K562 (cell line): ENCODE results near the gene LRRC25. TPM values are rescaled to one million over a fixed set of nuclear protein-coding genes. Genes with fewer than 3 reads are reported as not detected.

Experiments
- ARID1B ChIP-seq: fragments of 450-650 bp; IDR thresholded peaks from 2 replicates; pipeline ENCODE4 v1.6.1; 2016; ENCODE audit warnings: antibody characterized with exemption, mild to moderate bottlenecking, inconsistent platforms
- DPF2 ChIP-seq: fragments of 450-650 bp; IDR thresholded peaks from 2 replicates; pipeline ENCODE4 v1.6.1; 2016
- FOSL1 ChIP-seq: fragments of 200-800 bp; sonication (Bioruptor generic); conservative IDR thresholded peaks from 2 replicates; pipeline ENCODE4 v1.6.1; 2016; ENCODE audit warnings: missing genetic modification characterization, missing compliant biosample characterization
- HDGF ChIP-seq: fragments of 450-650 bp; IDR thresholded peaks from 2 replicates; pipeline ENCODE4 v1.6.1; 2016
- JUND ChIP-seq, 2 experiments: IDR thresholded peaks; 2 replicates in 1 of 2; 3 replicates in 1 of 2; pipeline ENCODE4 v1.6.1; 2011; ENCODE audit warnings: borderline replicate concordance in 2 of 2, low read depth in 2 of 2, low read length in 2 of 2, improper control_type of control experiment in 1 of 2, missing biosample characterization in 1 of 2, missing genetic modification characterization in 1 of 2, missing genetic modification reagents in 1 of 2
- NBN ChIP-seq: fragments of 450-650 bp; IDR thresholded peaks from 2 replicates; pipeline ENCODE4 v1.6.1; 2016; ENCODE audit warnings: low read depth, mild to moderate bottlenecking
- NCOA4 ChIP-seq: fragments of 450-650 bp; IDR thresholded peaks from 2 replicates; pipeline ENCODE4 v1.6.1; 2018; ENCODE audit warnings: mild to moderate bottlenecking; ENCODE audit not compliant: partially characterized antibody
- NCOR1 ChIP-seq: fragments of 450-650 bp; IDR thresholded peaks from 2 replicates; pipeline ENCODE4 v1.6.1; 2016; ENCODE audit warnings: mild to moderate bottlenecking, moderate library complexity
- POLR2G ChIP-seq: fragments of 200-400 bp; formaldehyde crosslinking; IDR thresholded peaks from 2 replicates; pipeline ENCODE4 v1.6.1; 2017; ENCODE audit warnings: low read depth, mild to moderate bottlenecking, antibody characterized with exemption, low read length, moderate library complexity
- PTTG1 ChIP-seq: fragments of 450-650 bp; IDR thresholded peaks from 2 replicates; pipeline ENCODE4 v1.6.1; 2016; ENCODE audit warnings: low read depth, mild to moderate bottlenecking, missing genetic modification characterization, missing compliant biosample characterization
- RUNX1 ChIP-seq: sonication (generic); IDR thresholded peaks from 2 replicates; pipeline ENCODE4 v1.6.1; 2016; ENCODE audit warnings: antibody characterized with exemption, low read depth
- SMARCE1 ChIP-seq: fragments of 450-650 bp; IDR thresholded peaks from 2 replicates; pipeline ENCODE4 v1.7.1; 2016; ENCODE audit warnings: mild to moderate bottlenecking
- SMC3 ChIP-seq: conservative IDR thresholded peaks from 2 replicates; pipeline ENCODE4 v1.6.1; 2011; ENCODE audit warnings: low read depth, low read length, improper control_type of control experiment; ENCODE audit not compliant: insufficient read depth
- TCF7L2 ChIP-seq: fragments of 150-350 bp; IDR thresholded peaks from 2 replicates; pipeline ENCODE4 v1.6.1; 2016; ENCODE audit warnings: low read depth, mild to moderate bottlenecking, low read length, moderate library complexity
- U2AF1 ChIP-seq: fragments of 200-400 bp; formaldehyde crosslinking; optimal IDR thresholded peaks from 2 replicates; pipeline ENCODE3; 2017; ENCODE audit warnings: mild to moderate bottlenecking, low read depth, low read length, moderate library complexity
- ZNF318 ChIP-seq, 2 experiments: fragments of 450-650 bp; IDR thresholded peaks; 2 replicates each; pipeline ENCODE4 v1.6.1; 2016; ENCODE audit warnings: mild to moderate bottlenecking in 2 of 2, borderline replicate concordance in 1 of 2, low read depth in 1 of 2, moderate library complexity in 1 of 2
- ZNF561 ChIP-seq: fragments of 450-650 bp; formaldehyde crosslinking; conservative IDR thresholded peaks from 2 replicates; pipeline ENCODE4 v1.4.0; 2020; ENCODE audit warnings: mild to moderate bottlenecking, moderate library complexity
- polyA plus RNA-seq, 8 experiments: library from polyadenylated mRNA; depleted of rRNA in 4 of 8; stranded (reverse) in 5 of 8; unstranded in 3 of 8; fragments of >200 nt; fragmentation: Nextera tagmentation in 2 of 8; fragmentation: Illumina TruSeq in 1 of 8; extraction: Ambion mirVana in 2 of 8; extraction: Trizol in 1 of 8; gene quantifications; 2 replicates each; pipeline versions ENCODE4 v1.2.1 to v1.2.3, GENCODE V29; 2011 to 2014; ENCODE audit warnings: inconsistent platforms in 1 of 8, missing spikeins in 1 of 8
- total RNA-seq, 7 experiments: library from RNA; depleted of rRNA in 6 of 7; stranded (reverse); fragments of >200 nt in 6 of 7; fragmentation: Illumina TruSeq in 2 of 7; extraction: Trizol in 2 of 7; gene quantifications; 2 replicates each; pipeline versions ENCODE4 v1.2.1 to v1.2.3, GENCODE V29; 2011 to 2021; ENCODE audit warnings: low replicate concordance in 1 of 7

LRRC25 gene
- total and polyA plus RNA-seq, 9 of the 15 experiments (the other 6 are each of a cell fraction or from before 2014, with no cell fraction given) = 0.07 to 0.36 (median 0.10) TPM; not detected in 3

- no peak for TF ChIP-seq PTTG1
- TF ChIP-seq DPF2 = peak; percentile 47; the same call in 1 of the 2 replicates
- TF ChIP-seq NCOR1 = peak; percentile 40; the same call in 1 of the 2 replicates
- peak; percentile 32 for TF ChIP-seq U2AF1
- peak; percentile 11; the same call in 1 of the 2 replicates for TF ChIP-seq RUNX1
- TF ChIP-seq ZNF561 = no peak
- no peak for TF ChIP-seq HDGF
- TF ChIP-seq NCOA4 = no peak
- no peak for TF ChIP-seq JUND (IDR thresholded peaks at IDR 0.05; ENCODE audit: borderline replicate concordance, low read depth, low read length)
- no peak for TF ChIP-seq JUND (tag; IDR thresholded peaks at IDR 0.05; ENCODE audit: borderline replicate concordance, low read depth, low read length)
- peak; percentile 89 for TF ChIP-seq POLR2G
- TF ChIP-seq NBN = no peak
- TF ChIP-seq TCF7L2 = no peak
- TF ChIP-seq SMARCE1 = no peak; the same call in 1 of the 2 replicates
- TF ChIP-seq FOSL1 (tag) = no peak
- no peak for TF ChIP-seq SMC3
- TF ChIP-seq ZNF318 (IDR thresholded peaks at IDR 0.05; ENCODE audit: borderline replicate concordance in 1 of 2, low read depth in 1 of 2) = no peak
- TF ChIP-seq ARID1B = 0 out of 2 replicates have a peak, but pooled peaks have one; percentile 22
Observed at GRCh38 chr19:18433015-18433691, 35.7 kb upstream of the LRRC25 start (continued).
